HepG2 (cell line): ENCODE measurements around the gene MACROD2. TPM values are rescaled to one million over a fixed set of nuclear protein-coding genes. Genes with fewer than 3 reads are reported as not detected.

Experiments used
- ATAC-seq: fragments of 200-7000 bp; cut with Tn5 transposase; 3 replicates; pipeline ENCODE4 v1.9.1; 2020; ENCODE audit warnings: mild to moderate bottlenecking, moderate library complexity
- BruUV-seq: library from RNA; stranded (reverse); fragments of 400-500 nt; replicated peaks from 2 replicates; lab custom pipeline; 2021; lab: Mats Ljungman, UMichigan
- CTCF ChIA-PET: fragments of 300-600 bp; formaldehyde crosslinking; extraction: SDS; loops from one replicate; lab custom pipeline; 2021; ENCODE audit warnings: low total read pairs, inconsistent platforms, low intra/inter-chr PET ratio; lab: Yijun Ruan, JAX
- POLR2A ChIA-PET: fragments of 350-600 bp; sonication (Branson Sonifier 250); formaldehyde crosslinking; loops from one replicate; lab custom pipeline; 2020; ENCODE audit warnings: antibody characterized with exemption, inconsistent platforms; lab: Yijun Ruan, JAX
- DNase-seq: peaks from one replicate; pipeline ENCODE4 v3.0.0-alpha.2; 2015; ENCODE audit warnings: low spot score
- FAIRE-seq: peaks from 3 replicates; lab custom pipeline; 2011; peaks lifted over from hg19 to GRCh38; lab: Jason Lieb, UNC
- H2AFZ ChIP-seq: one replicate; pipeline ENCODE4 v1.6.1; 2011; ENCODE audit warnings: low read length, inconsistent platforms
- H3K27ac ChIP-seq: fragments of 300-600 bp; 3 replicates; pipeline ENCODE4 v1.8.0; 2011; ENCODE audit warnings: mixed run types, mild to moderate bottlenecking, mixed read lengths, low read length, inconsistent platforms; ENCODE audit not compliant: insufficient read depth; ENCODE audit errors: extremely low read length
- H3K27me3 ChIP-seq, 2 experiments: fragments of 200-600 bp in 1 of 2; 2 replicates in 1 of 2; 3 replicates in 1 of 2; pipeline versions ENCODE4 v1.6.0 to v1.8.0; 2011; ENCODE audit warnings: low read length in 2 of 2, mild to moderate bottlenecking in 2 of 2, moderate library complexity in 2 of 2, inconsistent platforms in 1 of 2; ENCODE audit not compliant: insufficient read depth in 2 of 2, control insufficient read depth in 1 of 2
- H3K36me3 ChIP-seq, 2 experiments: fragments of 200-600 bp in 1 of 2; replicated peaks in 1 of 2; 2 replicates in 1 of 2; 3 replicates in 1 of 2; pipeline versions ENCODE4 v1.5.1 to v1.8.0; 2011; ENCODE audit warnings: low read length in 2 of 2, inconsistent platforms in 1 of 2; ENCODE audit not compliant: insufficient read depth in 2 of 2, control insufficient read depth in 1 of 2
- H3K4me1 ChIP-seq: 2 replicates; pipeline ENCODE4 v1.5.1; 2012; ENCODE audit warnings: low read length, inconsistent platforms; ENCODE audit not compliant: insufficient read depth
- H3K4me2 ChIP-seq: 2 replicates; pipeline ENCODE4 v1.6.0; 2011; ENCODE audit warnings: low read depth, low read length, inconsistent platforms
- H3K4me3 ChIP-seq, 3 experiments: fragments of 200-600 bp in 1 of 3; sonication (generic), shearing (Covaris generic) in 1 of 3; replicated peaks in 1 of 3; 2 replicates each; pipeline ENCODE4 v1.5.1; 2011 to 2016; ENCODE audit warnings: low read length in 3 of 3, inconsistent platforms in 2 of 3, low read depth in 2 of 3, mild to moderate bottlenecking in 2 of 3, control low read depth in 1 of 3, mixed read lengths in 1 of 3; ENCODE audit not compliant: insufficient read depth in 1 of 3
- H3K79me2 ChIP-seq: one replicate; pipeline ENCODE4 v1.6.1; 2011; ENCODE audit warnings: low read length, inconsistent platforms; ENCODE audit not compliant: insufficient read depth
- H3K9ac ChIP-seq: 2 replicates; pipeline ENCODE4 v1.6.0; 2011; ENCODE audit warnings: mild to moderate bottlenecking, low read depth, low read length, inconsistent platforms; ENCODE audit not compliant: insufficient read depth
- H3K9me3 ChIP-seq: 2 replicates; pipeline ENCODE4 v1.5.1; 2012; ENCODE audit warnings: mild to moderate bottlenecking, low read length
- H4K20me1 ChIP-seq: 2 replicates; pipeline ENCODE4 v1.6.0; 2011; ENCODE audit warnings: inconsistent platforms, mild to moderate bottlenecking, low read length, moderate library complexity; ENCODE audit not compliant: insufficient read depth
- CSRNP2 ChIP-seq: sonication (generic); formaldehyde crosslinking; conservative IDR thresholded peaks from 2 replicates; pipeline ENCODE4 v1.8.0; 2022; ENCODE audit warnings: low read depth, missing genetic modification reagents
- ELF3 ChIP-seq: IDR thresholded peaks from 2 replicates; pipeline ENCODE4 v1.6.1; 2016; ENCODE audit warnings: missing genetic modification reagents, missing compliant biosample characterization
- HOXD1 ChIP-seq: sonication (generic); formaldehyde crosslinking; IDR thresholded peaks from 2 replicates; pipeline ENCODE4 v1.5.0; 2020; ENCODE audit warnings: missing genetic modification reagents
- SP140L ChIP-seq: sonication (generic); formaldehyde crosslinking; IDR thresholded peaks from 2 replicates; pipeline ENCODE4 v1.4.0; 2020; ENCODE audit warnings: missing genetic modification reagents, borderline replicate concordance
- ZHX2 ChIP-seq, 2 experiments: sonication (generic) in 1 of 2; formaldehyde crosslinking in 1 of 2; IDR thresholded peaks; 2 replicates each; pipeline versions ENCODE4 v1.6.1 to v1.9.0; 2014 to 2022; ENCODE audit warnings: antibody characterized with exemption in 1 of 2, borderline replicate concordance in 1 of 2, inconsistent platforms in 1 of 2, low read depth in 1 of 2, missing genetic modification reagents in 1 of 2
- ZNF513 ChIP-seq: sonication (generic); formaldehyde crosslinking; conservative IDR thresholded peaks from 2 replicates; pipeline ENCODE4 v1.5.0; 2020; ENCODE audit warnings: missing genetic modification reagents
- WGBS: methylation state at CpG from one replicate; pipeline ENCODE4 v1.1.6; 2017; ENCODE audit warnings: low lambda C conversion rate; 5-methylcytosine and 5-hydroxymethylcytosine counted together
- in situ Hi-C: cut with HindIII; loops from 2 replicates; pipeline ENCODE4 v1.10.0; 2017; ENCODE audit warnings: low pct_unique_long_range_greater_than_20kb; ENCODE audit not compliant: extremely low pct_ligation_motif_present
- intact Hi-C: fragments of 100-400 bp; cut with micrococcal nuclease; formaldehyde crosslinking; loops from one replicate; pipeline ENCODE4 v1.10.0; 2022; ENCODE audit not compliant: unreplicated experiment
- polyA plus RNA-seq, 8 experiments: library from polyadenylated mRNA; depleted of rRNA in 3 of 8; stranded (reverse) in 7 of 8; unstranded in 1 of 8; fragments of >200 nt; fragmentation: Illumina TruSeq in 4 of 8; extraction: Trizol in 4 of 8; gene quantifications; 2 replicates each; pipeline versions ENCODE4 v1.2.1 to v1.2.3, GENCODE V29; 2011 to 2016; ENCODE audit warnings: low read depth in 4 of 8, missing spikeins in 1 of 8, mixed read lengths in 1 of 8; ENCODE audit not compliant: insufficient read depth in 1 of 8
- total RNA-seq, 5 experiments: library from RNA; depleted of rRNA; stranded (reverse); fragments of >200 nt; fragmentation: Illumina TruSeq; extraction: Trizol; gene quantifications; 2 replicates each; pipeline ENCODE4 v1.2.3, GENCODE V29; 2016; ENCODE audit warnings: low read depth in 1 of 5

MACROD2 gene
- total and polyA plus RNA-seq, 2 of the 13 experiments (the other 11 are each of a cell fraction or from before 2014, with no cell fraction given): 0.13 to 0.51 TPM

- no peak for TF ChIP-seq ZNF513 (CRISPR knock-in tag)
- TF ChIP-seq, all 625 proteins: peak for 0
Observed at GRCh38 chr20:14559612-14560011, 564.3 kb downstream of the MACROD2 start (continued).

- no peak overlapping the region for H3K27ac ChIP-seq
- H3K79me2 ChIP-seq: no peaks in the 10 kb centered on the region
- no peaks in the 10 kb centered on the region for H3K27me3 ChIP-seq
- no peak overlapping the region for H2AFZ ChIP-seq
- FAIRE-seq (no peak), ATAC-seq (no peak), DNase-seq (no peak)
- H3K9ac ChIP-seq: no peak overlapping the region
- no TSS peak for BruUV-seq
- ChIA-PET POLR2A (no interaction called here), CTCF (no interaction called here)
- in situ Hi-C loops (no loop called here), intact Hi-C loops (no loop called here)
- H3K4me2 ChIP-seq: no peak overlapping the region
- H3K4me1 ChIP-seq: no peaks in the 10 kb centered on the region
- WGBS: 31% methylated on average over 6 of the region's 6 CpGs
- no peaks in the 10 kb centered on the region for H4K20me1 ChIP-seq
- H3K36me3 ChIP-seq: no peaks in the 10 kb centered on the region
- H3K4me3 ChIP-seq: no peak overlapping the region
- H3K9me3 ChIP-seq: peaks cover 12% of the 10 kb centered on the region; the same call in 1 of the 2 replicates
- no peak for TF ChIP-seq CSRNP2
- no peak for TF ChIP-seq ZHX2 (IDR thresholded peaks at IDR 0.05; ENCODE audit: low read depth)
- TF ChIP-seq ZHX2 (CRISPR knock-in tag; IDR thresholded peaks at IDR 0.05; ENCODE audit: borderline replicate concordance): no peak
- no peak for TF ChIP-seq ELF3 (CRISPR knock-in tag)
- TF ChIP-seq HOXD1 (CRISPR knock-in tag): no peak
- no peak for TF ChIP-seq SP140L
Observed at GRCh38 chr20:14561741-14562221, 566.5 kb downstream of the MACROD2 start.
